Stimulated activated effector memory CD8-positive, alpha-beta T cell treated with anti-CD3 and anti-CD28 coated beads, Interleukin-12 subunit alpha, Interleukin-12 subunit beta, amount 100 ng/mL, for 72 hours (primary cell): ENCODE data around the gene ACTRT2.
A peak's percentile ranks its signal among the peaks of the same experiment; 100 is the strongest.

ENCODE experiments used
- ATAC-seq: fragments of 150-1000 bp; cut with Tn5 transposase; 2 replicates; pipeline ENCODE4 v1.10.0; 2021
- DNase-seq, 2 donors: peaks; one replicate each; pipeline ENCODE4 v3.0.0; 2021 to 2022; ENCODE audit warnings: low spot score in 2 of 2
- H3K27ac Mint-ChIP-seq: one replicate; pipeline ENCODE4 v1.8.0; 2022; ENCODE audit warnings: mild to moderate bottlenecking, mixed read lengths
- H3K36me3 Mint-ChIP-seq: one replicate; pipeline ENCODE4 v1.8.0; 2022; ENCODE audit warnings: mild to moderate bottlenecking, mixed read lengths
- H3K4me1 Mint-ChIP-seq: one replicate; pipeline ENCODE4 v1.8.0; 2022; ENCODE audit warnings: mixed read lengths
- H3K4me3 Mint-ChIP-seq: one replicate; pipeline ENCODE4 v1.8.0; 2022; ENCODE audit warnings: mild to moderate bottlenecking, mixed read lengths
- H3K9me3 Mint-ChIP-seq: one replicate; pipeline ENCODE4 v1.8.0; 2022; ENCODE audit warnings: mixed read lengths

Gene ACTRT2

GRCh38 chr1:3029481-3029961 is 8.3 kb downstream of the ACTRT2 start:
- no peak for ATAC-seq
- Mint-ChIP-seq H3K36me3 (no peaks in the 10 kb centered on the region), H3K4me1 (peaks cover 17% of the 10 kb centered on the region), H3K9me3 (no peaks in the 10 kb centered on the region), H3K27ac (no peak overlapping the region), H3K4me3 (no peak overlapping the region)
- DNase-seq = no peak

GRCh38 chr1:3029991-3030662 is 8.9 kb downstream of the ACTRT2 start:
- Mint-ChIP-seq H3K27ac (no peak overlapping the region), H3K9me3 (no peaks in the 10 kb centered on the region), H3K36me3 (no peaks in the 10 kb centered on the region), H3K4me1 (peaks cover 17% of the 10 kb centered on the region), H3K4me3 (no peak overlapping the region)
- DNase-seq = no peak
- no peak for ATAC-seq

GRCh38 chr1:3030663-3031381 is 9.6 kb downstream of the ACTRT2 start:
- H3K9me3 Mint-ChIP-seq = no peaks in the 10 kb centered on the region
- ATAC-seq = no peak

GRCh38 chr1:3031401-3032221 is 10.3 kb downstream of the ACTRT2 start:
- H3K4me1 Mint-ChIP-seq = peaks cover 17% of the 10 kb centered on the region
- H3K27ac Mint-ChIP-seq = no peak overlapping the region

More at GRCh38 chr1:3030663-3031381, 9.6 kb downstream of the ACTRT2 start:
- Mint-ChIP-seq H3K36me3 (no peaks in the 10 kb centered on the region), H3K4me1 (peaks cover 17% of the 10 kb centered on the region), H3K27ac (no peak overlapping the region), H3K4me3 (no peak overlapping the region)
- no peak for DNase-seq

GRCh38 chr1:3032371-3033039 is 11.2 kb downstream of the ACTRT2 start:
- H3K9me3 Mint-ChIP-seq = no peaks in the 10 kb centered on the region
- H3K4me3 Mint-ChIP-seq = no peak overlapping the region
- no peak overlapping the region for H3K27ac Mint-ChIP-seq
- peaks cover 17% of the 10 kb centered on the region for H3K4me1 Mint-ChIP-seq
- H3K36me3 Mint-ChIP-seq = no peaks in the 10 kb centered on the region
- ATAC-seq (no peak), DNase-seq (no peak)

More at GRCh38 chr1:3031401-3032221, 10.3 kb downstream of the ACTRT2 start:
- ATAC-seq = no peak
- DNase-seq = no peak
- H3K36me3 Mint-ChIP-seq = no peaks in the 10 kb centered on the region
- no peak overlapping the region for H3K4me3 Mint-ChIP-seq
- H3K9me3 Mint-ChIP-seq = no peaks in the 10 kb centered on the region

GRCh38 chr1:3033040-3033789 is 11.9 kb downstream of the ACTRT2 start:
- peak overlapping the region; percentile 37 for H3K27ac Mint-ChIP-seq
- peaks cover 17% of the 10 kb centered on the region for H3K4me1 Mint-ChIP-seq
- ATAC-seq (no peak), DNase-seq (no peak)
- H3K9me3 Mint-ChIP-seq = no peaks in the 10 kb centered on the region
- H3K4me3 Mint-ChIP-seq = no peak overlapping the region
- no peaks in the 10 kb centered on the region for H3K36me3 Mint-ChIP-seq

- Mint-ChIP-seq H3K4me1 (peaks cover 17% of the 10 kb centered on the region), H3K9me3 (no peaks in the 10 kb centered on the region), H3K27ac (peak overlapping the region; percentile 37), H3K4me3 (no peak overlapping the region), H3K36me3 (no peaks in the 10 kb centered on the region)
- ATAC-seq (no peak), DNase-seq (no peak)
These were observed 12.5 kb downstream of the ACTRT2 start for GRCh38 chr1:3033790-3034090.

GRCh38 chr1:3034162-3034561 is 12.9 kb downstream of the ACTRT2 start:
- Mint-ChIP-seq H3K27ac (no peak overlapping the region), H3K9me3 (no peaks in the 10 kb centered on the region), H3K4me3 (no peak overlapping the region)

GRCh38 chr1:3034728-3035562 is 13.7 kb downstream of the ACTRT2 start:
- Mint-ChIP-seq H3K9me3 (no peaks in the 10 kb centered on the region), H3K36me3 (no peaks in the 10 kb centered on the region), H3K4me3 (no peak overlapping the region), H3K27ac (no peak overlapping the region), H3K4me1 (peaks cover 17% of the 10 kb centered on the region)
- ATAC-seq = no peak
- no peak for DNase-seq

More at GRCh38 chr1:3034162-3034561, 12.9 kb downstream of the ACTRT2 start:
- Mint-ChIP-seq H3K4me1 (peaks cover 17% of the 10 kb centered on the region), H3K36me3 (no peaks in the 10 kb centered on the region)
- no peak for ATAC-seq
- no peak for DNase-seq

GRCh38 chr1:3035563-3036446 is 14.5 kb downstream of the ACTRT2 start:
- no peak overlapping the region for H3K4me3 Mint-ChIP-seq
- no peaks in the 10 kb centered on the region for H3K36me3 Mint-ChIP-seq
- H3K4me1 Mint-ChIP-seq = peaks cover 17% of the 10 kb centered on the region
- DNase-seq = no peak
- H3K9me3 Mint-ChIP-seq = no peaks in the 10 kb centered on the region
- H3K27ac Mint-ChIP-seq = no peak overlapping the region
- no peak for ATAC-seq

- DNase-seq (no peak), ATAC-seq (no peak)
- peaks cover 17% of the 10 kb centered on the region for H3K4me1 Mint-ChIP-seq
- H3K36me3 Mint-ChIP-seq = no peaks in the 10 kb centered on the region
- no peaks in the 10 kb centered on the region for H3K9me3 Mint-ChIP-seq
- H3K4me3 Mint-ChIP-seq = no peak overlapping the region
- H3K27ac Mint-ChIP-seq = no peak overlapping the region
These were observed 15.4 kb downstream of the ACTRT2 start for GRCh38 chr1:3036447-3037280.

GRCh38 chr1:3037281-3038040 is 16.2 kb downstream of the ACTRT2 start:
- ATAC-seq = no peak
- Mint-ChIP-seq H3K36me3 (no peaks in the 10 kb centered on the region), H3K4me3 (no peak overlapping the region), H3K4me1 (peaks cover 11% of the 10 kb centered on the region), H3K9me3 (no peaks in the 10 kb centered on the region), H3K27ac (no peak overlapping the region)
- DNase-seq = no peak
